Stomach (tissue), 4 donors: Measurements from ENCODE around the gene NUP62.

Experiments
- CTCF ChIP-seq, 7 experiments: fragments of 450-650 bp in 4 of 7; fragments of 200-600 bp in 3 of 7; sonication (generic) in 3 of 7; IDR thresholded peaks; one replicate each; pipeline ENCODE4 v1.5.1; 2016 to 2019; ENCODE audit warnings: antibody characterized with exemption in 7 of 7, control low read depth in 2 of 7, mild to moderate bottlenecking in 1 of 7
- POLR2AphosphoS5 ChIP-seq, 3 donors: sonication (generic); formaldehyde crosslinking; IDR thresholded peaks; one replicate each; pipeline ENCODE4 v1.6.1; 2016; ENCODE audit warnings: antibody characterized with exemption in 3 of 3

- TF ChIP-seq POLR2AphosphoS5 (IDR thresholded peaks at IDR 0.05) (no peak), CTCF (IDR thresholded peaks at IDR 0.05) (no peak)
These were observed 40.8 kb downstream of the NUP62 start for GRCh38 chr19:49888510-49888824.
